Mesenchymal stem cell (in vitro differentiated cells and primary cell): Measurements from ENCODE around the gene CHIT1. TPM values are rescaled to one million over a fixed set of nuclear protein-coding genes. Genes with fewer than 3 reads are reported as not detected.

Source experiments
- DNase-seq: peaks from one replicate; pipeline ENCODE4 v3.0.0-alpha.2; 2013
- H2AFZ ChIP-seq: one replicate; pipeline ENCODE4 v1.6.1; 2013; ENCODE audit warnings: low read depth, mild to moderate bottlenecking, control low read depth, inconsistent platforms, low read length, moderate library complexity
- H2AK5ac ChIP-seq: 2 replicates; pipeline ENCODE4 v1.6.1; 2013; ENCODE audit warnings: low read length, moderate library complexity, mild to moderate bottlenecking, inconsistent platforms; ENCODE audit not compliant: severe bottlenecking
- H2BK120ac ChIP-seq: one replicate; pipeline ENCODE4 v1.6.1; 2013; ENCODE audit warnings: low read depth, mild to moderate bottlenecking, inconsistent platforms, low read length, moderate library complexity
- H2BK12ac ChIP-seq, 2 experiments: one replicate each; pipeline ENCODE4 v1.6.1; 2013; ENCODE audit warnings: inconsistent platforms in 2 of 2, low read length in 2 of 2, mild to moderate bottlenecking in 2 of 2, moderate library complexity in 2 of 2, control low read depth in 1 of 2
- H2BK15ac ChIP-seq: one replicate; pipeline ENCODE4 v1.6.1; 2013; ENCODE audit warnings: mild to moderate bottlenecking, low read depth, inconsistent platforms; ENCODE audit not compliant: poor library complexity, severe bottlenecking
- H2BK5ac ChIP-seq: 2 replicates; pipeline ENCODE4 v1.6.1; 2013; ENCODE audit warnings: low read depth, mild to moderate bottlenecking, low read length, control low read depth, inconsistent platforms; ENCODE audit not compliant: poor library complexity, severe bottlenecking
- H3K14ac ChIP-seq, 2 experiments: one replicate each; pipeline ENCODE4 v1.6.1; 2013; ENCODE audit warnings: inconsistent platforms in 2 of 2, low read length in 2 of 2, control low read depth in 1 of 2, mild to moderate bottlenecking in 1 of 2, moderate library complexity in 1 of 2
- H3K18ac ChIP-seq, 2 experiments: one replicate each; pipeline ENCODE4 v1.6.1; 2013; ENCODE audit warnings: inconsistent platforms in 2 of 2, low read length in 2 of 2, control low read depth in 1 of 2, low read depth in 1 of 2, mild to moderate bottlenecking in 1 of 2
- H3K23ac ChIP-seq, 2 experiments: one replicate each; pipeline ENCODE4 v1.6.1; 2013; ENCODE audit warnings: inconsistent platforms in 2 of 2, low read length in 2 of 2, mild to moderate bottlenecking in 2 of 2, moderate library complexity in 2 of 2, control low read depth in 1 of 2
- H3K27ac ChIP-seq: 2 replicates; pipeline ENCODE4 v1.5.1; 2013; ENCODE audit warnings: mild to moderate bottlenecking, moderate library complexity, low read length, control low read depth, inconsistent platforms; ENCODE audit not compliant: poor library complexity, severe bottlenecking
- H3K27me3 ChIP-seq, 2 experiments: 2 replicates each; pipeline versions ENCODE4 v1.6.1 to v1.7.0; 2013; ENCODE audit warnings: low read length in 2 of 2, mild to moderate bottlenecking in 2 of 2, moderate library complexity in 2 of 2, control low read depth in 1 of 2, inconsistent platforms in 1 of 2; ENCODE audit not compliant: control insufficient read depth in 1 of 2, insufficient read depth in 1 of 2
- H3K36me3 ChIP-seq, 2 experiments: 2 replicates each; pipeline versions ENCODE4 v1.6.1 to v1.7.0; 2013; ENCODE audit warnings: low read length in 2 of 2, control low read depth in 1 of 2, inconsistent platforms in 1 of 2, low read depth in 1 of 2, mild to moderate bottlenecking in 1 of 2; ENCODE audit not compliant: insufficient read depth in 2 of 2, control insufficient read depth in 1 of 2
- H3K4ac ChIP-seq, 2 experiments: one replicate each; pipeline ENCODE4 v1.6.1; 2013; ENCODE audit warnings: inconsistent platforms in 2 of 2, low read length in 2 of 2, mild to moderate bottlenecking in 2 of 2, moderate library complexity in 2 of 2, control low read depth in 1 of 2, low read depth in 1 of 2
- H3K4me1 ChIP-seq: 2 replicates; pipeline ENCODE4 v1.6.1; 2013; ENCODE audit warnings: low read depth, low read length, control low read depth; ENCODE audit not compliant: control insufficient read depth, insufficient read depth
- H3K4me2 ChIP-seq: 2 replicates; pipeline ENCODE4 v1.6.1; 2013; ENCODE audit warnings: low read length, mild to moderate bottlenecking, inconsistent platforms; ENCODE audit not compliant: poor library complexity, severe bottlenecking
- H3K4me3 ChIP-seq, 2 experiments: 2 replicates each; pipeline versions ENCODE4 v1.5.1 to v1.7.0; 2013; ENCODE audit warnings: low read length in 2 of 2, mild to moderate bottlenecking in 2 of 2, control low read depth in 1 of 2, low read depth in 1 of 2; ENCODE audit not compliant: insufficient read depth in 1 of 2
- H3K79me1 ChIP-seq: replicated peaks from 2 replicates; pipeline ENCODE4 v1.6.1; 2013; ENCODE audit warnings: mild to moderate bottlenecking, control low read depth, low read length, inconsistent platforms; ENCODE audit not compliant: poor library complexity, severe bottlenecking
- H3K9ac ChIP-seq: 2 replicates; pipeline ENCODE4 v1.7.0; 2013; ENCODE audit warnings: mild to moderate bottlenecking, low read length, moderate library complexity
- H3K9me3 ChIP-seq: 2 replicates; pipeline ENCODE4 v1.7.0; 2013; ENCODE audit warnings: mild to moderate bottlenecking, low read length; ENCODE audit not compliant: control insufficient read depth
- H4K8ac ChIP-seq: one replicate; pipeline ENCODE4 v1.6.1; 2013; ENCODE audit warnings: inconsistent platforms, mild to moderate bottlenecking, low read length, moderate library complexity
- H4K91ac ChIP-seq: one replicate; pipeline ENCODE4 v1.6.1; 2013; ENCODE audit warnings: mild to moderate bottlenecking, low read length, inconsistent platforms
- WGBS: methylation state at CpG from one replicate; pipeline ENCODE4 v1.1.7; 2013; ENCODE audit warnings: mixed read lengths; 5-methylcytosine and 5-hydroxymethylcytosine counted together
- polyA plus RNA-seq, 2 experiments: library from polyadenylated mRNA; stranded (reverse); fragments of 200-250 nt; gene quantifications; one replicate each; pipeline ENCODE4 v1.2.3, GENCODE V29; 2013

Gene CHIT1
- polyA plus RNA-seq (2013, experiment 1 of 2) = under 0.01 TPM
- not detected for polyA plus RNA-seq (2013, experiment 2 of 2)

DNA sequence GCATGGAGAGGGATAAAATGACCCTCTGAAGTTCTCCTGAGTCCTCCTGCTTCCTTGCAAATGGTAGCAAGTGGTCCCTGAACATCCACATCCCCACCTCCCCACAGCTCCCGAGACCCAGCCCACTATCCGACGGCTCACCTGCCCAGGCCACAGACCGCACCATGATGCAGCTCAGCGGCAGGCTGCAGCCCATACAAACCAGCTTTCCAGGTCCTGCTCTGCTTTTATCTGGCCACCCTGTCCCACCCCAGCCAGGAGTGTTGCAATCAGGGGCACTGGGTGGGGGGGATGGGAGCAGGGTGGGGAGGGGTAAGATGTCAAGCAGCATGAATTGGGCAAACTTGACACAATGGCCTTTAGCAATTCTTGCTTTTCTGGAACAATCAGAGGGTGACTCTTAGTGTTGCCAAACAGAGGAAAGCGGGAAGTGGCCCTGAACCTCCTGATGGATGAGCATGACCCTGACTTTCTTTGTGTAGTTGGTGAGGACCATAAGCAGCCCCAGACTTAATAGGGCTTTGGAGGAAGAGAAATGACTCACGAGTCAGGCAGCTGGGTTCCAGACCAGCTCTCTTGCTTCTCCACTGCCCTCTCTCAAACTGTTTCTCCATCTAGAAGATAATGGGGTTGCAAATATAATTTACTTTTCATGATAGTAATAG lies at the start of gene CHIT1:
TSS of gene CHIT1 (minus strand) at position 203 of the 665 bp plus-strand sequence. CDS start at position 166, 37 bp downstream.
- Histone ChIP-seq H4K91ac (no peak within 1 kb of the TSS), H3K36me3 (no peaks in the 10 kb centered on the region), H3K9me3 (peaks cover 6% of the 10 kb centered on the region), H4K8ac (no peak within 1 kb of the TSS), H2AFZ (no peak within 1 kb of the TSS), H2AK5ac (no peak within 1 kb of the TSS), H3K18ac (no peak within 1 kb of the TSS), H3K4ac (no peak within 1 kb of the TSS), H3K14ac (no peak within 1 kb of the TSS), H3K4me1 (no peaks in the 10 kb centered on the region), H3K27me3 (peaks cover 77 to 83% of the 10 kb centered on the region in 2 experiments), H3K23ac (no peak within 1 kb of the TSS), H3K79me1 (no peaks in the 10 kb centered on the region), H3K4me3 (no peak within 1 kb of the TSS), H2BK15ac (no peak within 1 kb of the TSS), H3K9ac (no peak within 1 kb of the TSS), H2BK120ac (no peak within 1 kb of the TSS), H3K27ac (no peak within 1 kb of the TSS), H3K4me2 (no peak within 1 kb of the TSS), H2BK5ac (no peak within 1 kb of the TSS), H2BK12ac (no peak within 1 kb of the TSS)
- WGBS = 92% methylated on average over 4 of the region's 7 CpGs
- no peak for DNase-seq

DNA sequence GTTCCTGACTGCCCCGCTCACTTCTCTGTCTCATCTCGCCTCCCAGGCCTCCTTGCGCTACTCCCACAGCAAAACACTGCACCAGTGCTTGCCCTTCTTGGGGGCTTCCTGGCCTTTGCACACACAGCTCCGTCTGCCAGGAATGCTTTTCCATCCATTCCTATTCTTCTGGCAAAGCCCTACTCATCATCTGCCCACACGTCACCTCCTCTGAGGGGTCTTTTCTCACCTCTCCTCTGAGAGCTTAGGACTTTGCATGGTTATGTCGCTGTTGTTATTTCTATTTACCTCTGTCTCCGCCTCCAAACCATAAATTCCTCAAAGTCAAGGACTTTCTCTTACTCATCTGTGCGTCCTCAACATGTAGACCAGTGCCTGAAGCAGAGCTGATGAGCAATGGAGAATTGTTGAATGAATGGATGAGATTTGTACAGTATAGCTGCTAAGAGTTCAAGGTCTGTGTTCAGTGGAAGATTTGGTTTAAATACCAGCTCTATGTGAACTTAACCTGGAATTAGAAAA lies 49.5 kb upstream of the CHIT1 start:
- Histone ChIP-seq H3K4me1 (peaks cover 16% of the 10 kb centered on the region), H4K91ac (no peak overlapping the region), H3K4me3 (peak overlapping the region in 1 of 2 experiments; percentile 72), H3K14ac (no peak overlapping the region), H2AK5ac (no peak overlapping the region), H3K9me3 (no peaks in the 10 kb centered on the region), H2BK5ac (no peak overlapping the region), H3K9ac (peak overlapping the region; percentile 81), H3K36me3 (no peaks in the 10 kb centered on the region), H3K23ac (no peak overlapping the region), H2BK15ac (no peak overlapping the region), H3K18ac (peak overlapping the region; percentile 34 to 84), H3K4me2 (peak overlapping the region; percentile 5), H2AFZ (peak overlapping the region; percentile 65), H3K4ac (peak overlapping the region in 1 of 2 experiments; percentile 85), H2BK120ac (no peak overlapping the region), H2BK12ac (no peak overlapping the region), H3K27me3 (peaks cover 0 to 7% of the 10 kb centered on the region in 2 experiments), H3K79me1 (no peaks in the 10 kb centered on the region), H4K8ac (peak overlapping the region; percentile 41), H3K27ac (no peak overlapping the region)
- 24% methylated on average over 6 of the region's 8 CpGs for WGBS
- peak; percentile 69 for DNase-seq

DNA sequence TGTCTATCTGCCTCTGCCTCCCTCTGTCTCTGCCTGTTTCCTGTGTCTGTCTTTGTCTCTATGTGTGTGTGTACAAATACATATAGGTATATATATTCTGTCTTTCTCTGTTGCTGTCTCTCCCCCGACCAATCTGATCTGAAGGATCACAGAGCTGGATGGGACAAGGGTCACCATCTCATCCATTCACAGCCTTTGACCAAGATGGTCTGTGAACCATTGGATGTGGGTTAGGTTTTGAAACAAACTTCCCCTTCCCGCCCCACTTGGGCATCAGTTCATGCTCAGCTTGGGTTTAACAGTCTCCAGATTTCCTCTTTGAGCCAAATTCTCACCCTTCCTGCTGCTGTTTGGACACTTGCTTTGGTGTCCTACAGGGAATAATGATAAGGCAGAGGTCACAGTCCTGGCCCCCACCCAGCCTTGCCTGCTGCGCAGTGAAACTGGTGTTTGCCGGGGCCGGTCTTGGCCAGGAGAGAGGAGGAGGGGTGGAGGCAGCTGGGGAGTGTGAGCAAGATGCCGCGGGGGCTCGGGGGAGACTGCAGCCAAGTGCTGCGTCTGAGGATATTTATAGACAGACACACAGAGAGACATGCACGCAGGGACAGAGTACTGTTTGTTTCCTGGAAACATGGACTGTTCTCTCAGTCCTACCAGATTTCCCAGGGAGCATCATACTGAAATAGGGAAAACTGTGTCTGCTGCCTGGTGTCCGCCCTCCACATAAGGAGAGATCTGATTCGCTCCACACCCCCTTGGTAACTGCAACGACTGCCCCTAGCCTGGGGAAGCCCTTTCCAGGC lies 48.8 kb upstream of the CHIT1 start:
- no peaks in the 10 kb centered on the region for H3K9me3 ChIP-seq
- H3K79me1 ChIP-seq = no peaks in the 10 kb centered on the region
- DNase-seq = peak; percentile 98
- WGBS = 14% methylated on average over 12 of the region's 13 CpGs
- peak overlapping the region in 1 of 2 experiments; percentile 1 for H2BK12ac ChIP-seq
- peaks cover 0 to 7% of the 10 kb centered on the region in 2 experiments for H3K27me3 ChIP-seq
- H2BK5ac ChIP-seq = no peak overlapping the region
- no peak overlapping the region for H4K91ac ChIP-seq
- no peak overlapping the region for H3K23ac ChIP-seq
- H3K4ac ChIP-seq = peak overlapping the region in 1 of 2 experiments; percentile 14
- no peak overlapping the region for H2AK5ac ChIP-seq
- peak overlapping the region in 1 of 2 experiments; percentile 72 for H3K4me3 ChIP-seq
- H3K9ac ChIP-seq = peak overlapping the region; percentile 81
- H2BK120ac ChIP-seq = no peak overlapping the region
- H3K36me3 ChIP-seq = no peaks in the 10 kb centered on the region
- peak overlapping the region; percentile 65 for H2AFZ ChIP-seq
- peaks cover 22% of the 10 kb centered on the region for H3K4me1 ChIP-seq
- peak overlapping the region in 1 of 2 experiments; percentile 15 for H3K18ac ChIP-seq
- peak overlapping the region; percentile 33 for H4K8ac ChIP-seq
- H2BK15ac ChIP-seq = no peak overlapping the region
- H3K14ac ChIP-seq = no peak overlapping the region
- H3K4me2 ChIP-seq = peak overlapping the region; percentile 37
- H3K27ac ChIP-seq = no peak overlapping the region
